Measurements from ENCODE around the gene CNOT6.

DNA sequence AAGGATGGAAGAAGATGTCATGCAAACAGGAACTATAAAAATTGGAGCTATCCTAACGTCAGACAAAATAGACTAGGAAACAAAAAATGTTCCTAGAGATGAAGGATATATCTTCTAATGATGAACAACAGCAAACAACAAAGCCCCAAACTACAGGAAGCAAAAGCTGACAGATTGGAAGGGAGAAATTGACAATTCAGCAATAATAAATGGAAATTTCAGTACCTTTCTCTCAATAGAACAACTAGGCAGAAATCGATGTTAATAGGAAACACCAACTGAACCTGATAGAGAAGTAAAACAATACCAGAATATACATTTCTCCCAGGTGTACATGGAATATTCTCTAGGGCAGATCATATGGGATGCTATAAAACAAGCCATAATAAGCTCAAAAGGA lies 89.6 kb downstream of the CNOT6 start:
- TF ChIP-seq, protein P1, sequence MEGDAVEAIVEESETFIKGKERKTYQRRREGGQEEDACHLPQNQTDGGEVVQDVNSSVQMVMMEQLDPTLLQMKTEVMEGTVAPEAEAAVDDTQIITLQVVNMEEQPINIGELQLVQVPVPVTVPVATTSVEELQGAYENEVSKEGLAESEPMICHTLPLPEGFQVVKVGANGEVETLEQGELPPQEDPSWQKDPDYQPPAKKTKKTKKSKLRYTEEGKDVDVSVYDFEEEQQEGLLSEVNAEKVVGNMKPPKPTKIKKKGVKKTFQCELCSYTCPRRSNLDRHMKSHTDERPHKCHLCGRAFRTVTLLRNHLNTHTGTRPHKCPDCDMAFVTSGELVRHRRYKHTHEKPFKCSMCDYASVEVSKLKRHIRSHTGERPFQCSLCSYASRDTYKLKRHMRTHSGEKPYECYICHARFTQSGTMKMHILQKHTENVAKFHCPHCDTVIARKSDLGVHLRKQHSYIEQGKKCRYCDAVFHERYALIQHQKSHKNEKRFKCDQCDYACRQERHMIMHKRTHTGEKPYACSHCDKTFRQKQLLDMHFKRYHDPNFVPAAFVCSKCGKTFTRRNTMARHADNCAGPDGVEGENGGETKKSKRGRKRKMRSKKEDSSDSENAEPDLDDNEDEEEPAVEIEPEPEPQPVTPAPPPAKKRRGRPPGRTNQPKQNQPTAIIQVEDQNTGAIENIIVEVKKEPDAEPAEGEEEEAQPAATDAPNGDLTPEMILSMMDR (IDR thresholded peaks at IDR 0.05): no peak
- TF ChIP-seq POLR2AphosphoS5 (IDR thresholded peaks at IDR 0.05) (no peak), POLR2A (IDR thresholded peaks at IDR 0.05) (no peak)

Data from prostate gland (tissue), 2 donors.